IPS DF 19.7 (cell line): ENCODE measurements around the gene TMIGD1.

Source experiments
- DNase-seq: peaks from one replicate; pipeline ENCODE4 v3.0.0-alpha.2; 2013; ENCODE audit warnings: low read depth, low spot score

The TMIGD1 gene, protein sequence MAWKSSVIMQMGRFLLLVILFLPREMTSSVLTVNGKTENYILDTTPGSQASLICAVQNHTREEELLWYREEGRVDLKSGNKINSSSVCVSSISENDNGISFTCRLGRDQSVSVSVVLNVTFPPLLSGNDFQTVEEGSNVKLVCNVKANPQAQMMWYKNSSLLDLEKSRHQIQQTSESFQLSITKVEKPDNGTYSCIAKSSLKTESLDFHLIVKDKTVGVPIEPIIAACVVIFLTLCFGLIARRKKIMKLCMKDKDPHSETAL

GRCh38 chr17:30333503-30334360 lies at the start of gene TMIGD1:
Gene TMIGD1, minus strand, starts transcription at chr17:30334057. Its CDS starts 1,924 bp downstream, at chr17:30332133.
- DNase-seq = no peak

DNA sequence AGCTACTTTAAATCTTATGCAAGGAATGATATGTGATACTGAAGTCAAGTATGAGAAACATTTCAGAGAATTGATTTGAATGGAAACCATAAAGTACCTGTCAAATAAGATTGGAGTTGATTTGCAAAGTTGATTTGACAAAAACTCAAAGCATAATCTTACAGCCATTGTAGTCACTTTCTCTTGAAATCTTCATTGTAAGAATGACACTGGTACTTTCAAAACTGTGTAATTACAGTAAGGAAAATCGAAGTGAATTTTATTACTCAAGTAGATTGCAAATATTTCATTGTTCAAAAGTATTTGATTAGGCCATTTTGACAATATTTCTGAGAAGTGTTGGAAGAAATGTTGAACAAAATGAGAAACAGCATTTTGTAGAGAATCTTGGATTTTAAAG lies 48.5 kb upstream of the TMIGD1 start:
- no peak for DNase-seq

GRCh38 chr17:30381340-30381659 lies 47.4 kb upstream of the TMIGD1 start:
- DNase-seq = no peak

DNA sequence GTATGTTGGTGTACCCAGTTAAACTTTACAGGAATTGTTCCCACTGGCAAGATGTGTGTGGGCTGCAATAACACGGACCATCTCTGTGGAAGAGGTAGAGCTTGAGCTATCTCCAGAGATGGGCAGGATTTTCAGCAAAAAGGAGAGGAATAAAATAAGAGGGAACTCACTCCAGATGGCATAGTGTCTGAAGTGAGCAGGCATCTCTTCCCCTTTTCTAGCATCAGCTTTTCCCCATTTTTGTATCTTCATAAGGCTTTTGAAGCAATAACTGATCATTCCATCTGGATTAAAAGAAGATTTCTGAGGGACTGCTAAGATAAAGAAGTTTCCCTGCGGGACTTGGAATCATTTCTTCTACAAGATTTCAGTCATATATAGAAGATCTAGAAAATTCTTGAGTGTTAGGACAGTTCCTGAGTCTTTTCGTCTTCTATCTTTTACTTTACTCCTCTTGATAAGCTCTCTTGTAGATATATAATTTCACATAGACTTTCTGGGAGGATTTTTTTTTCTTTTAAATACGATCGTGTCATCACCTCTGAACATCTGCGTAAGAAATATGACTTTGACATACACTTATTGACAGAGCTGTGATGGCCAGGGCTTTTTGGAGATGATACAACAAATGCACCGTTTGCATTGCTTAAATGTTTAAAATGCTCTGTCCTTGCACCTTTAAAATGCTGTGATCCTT lies 46.9 kb upstream of the TMIGD1 start:
- no peak for DNase-seq

DNA sequence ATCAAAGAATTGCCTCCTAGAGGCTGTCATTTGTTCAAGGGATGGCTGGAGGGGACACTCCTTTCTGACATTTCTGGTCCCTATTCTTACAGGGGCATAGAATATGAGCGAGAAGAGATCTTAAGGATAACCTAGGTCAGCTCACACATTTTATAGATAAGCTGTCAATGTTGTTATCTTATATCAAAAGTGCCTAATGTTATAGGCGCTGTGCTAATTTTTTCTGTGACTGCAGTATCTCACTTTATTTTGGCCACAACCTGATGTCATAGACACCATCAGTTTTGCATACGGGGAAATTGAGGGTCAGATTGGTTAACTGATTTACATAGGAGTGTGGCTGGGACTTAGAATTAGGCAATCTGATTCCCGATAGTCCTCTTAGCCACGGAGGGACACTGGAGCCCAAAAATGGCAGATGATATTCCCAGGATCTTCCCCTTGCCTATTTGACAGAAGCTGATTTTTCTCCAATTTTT lies 46.1 kb upstream of the TMIGD1 start:
- no peak for DNase-seq

GRCh38 chr17:30379303-30379902 lies 45.5 kb upstream of the TMIGD1 start:
- no peak for DNase-seq

DNA sequence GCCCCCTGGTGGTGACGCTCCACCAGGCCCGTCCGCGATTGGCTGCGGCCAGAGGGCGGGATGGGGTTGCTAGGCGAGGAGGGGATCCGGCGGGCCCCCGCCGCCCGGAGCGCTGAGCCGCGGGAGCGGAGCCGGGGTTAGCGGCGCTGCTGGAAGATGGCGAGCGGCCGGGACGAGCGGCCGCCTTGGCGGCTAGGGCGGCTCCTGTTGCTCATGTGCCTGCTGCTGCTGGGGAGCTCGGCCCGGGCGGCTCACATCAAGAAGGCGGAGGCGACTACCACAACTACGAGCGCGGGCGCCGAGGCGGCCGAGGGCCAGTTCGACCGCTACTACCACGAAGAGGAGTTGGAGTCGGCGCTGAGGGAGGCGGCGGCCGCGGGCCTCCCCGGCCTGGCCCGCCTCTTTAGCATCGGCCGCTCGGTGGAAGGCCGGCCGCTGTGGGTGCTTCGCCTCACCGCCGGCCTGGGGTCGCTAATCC lies 45.0 kb upstream of the TMIGD1 start, which contains the start of gene CPD:
Gene CPD, plus strand, starts transcription at position 103 of the 478 bp plus-strand sequence. Its CDS starts 54 bp downstream, at position 157.
- no peak for DNase-seq

DNA sequence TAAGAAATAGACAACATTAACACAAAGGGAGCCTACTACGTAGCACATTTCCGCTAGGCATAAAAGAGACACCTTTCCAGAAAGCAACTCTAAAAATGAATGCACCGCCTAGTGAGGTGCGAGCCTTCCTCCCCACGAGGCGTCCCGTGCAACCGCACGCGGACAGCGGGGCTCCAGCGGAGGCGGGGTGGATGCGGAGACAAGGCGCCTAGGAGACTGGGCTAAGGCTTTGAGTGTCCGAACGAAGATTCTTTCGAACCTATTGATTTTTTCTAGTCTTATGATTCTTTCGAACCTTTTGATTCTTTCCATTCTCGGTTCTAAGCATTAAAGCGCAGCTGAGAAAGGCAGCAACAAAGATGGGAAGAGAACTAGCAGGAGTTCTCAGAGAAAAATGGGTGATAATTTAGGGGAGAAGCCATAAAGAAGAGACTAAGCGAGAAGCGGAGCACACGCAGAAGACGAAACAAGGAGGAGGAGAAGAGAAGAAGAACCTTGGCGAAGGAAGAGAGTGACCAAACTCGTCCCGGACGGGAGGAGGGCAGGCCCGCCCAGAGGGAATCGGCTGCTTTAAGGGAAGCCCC lies 44.5 kb upstream of the TMIGD1 start:
- DNase-seq = peak; percentile 57

GRCh38 chr17:30377574-30378240 lies 43.9 kb upstream of the TMIGD1 start:
- DNase-seq = no peak

DNA sequence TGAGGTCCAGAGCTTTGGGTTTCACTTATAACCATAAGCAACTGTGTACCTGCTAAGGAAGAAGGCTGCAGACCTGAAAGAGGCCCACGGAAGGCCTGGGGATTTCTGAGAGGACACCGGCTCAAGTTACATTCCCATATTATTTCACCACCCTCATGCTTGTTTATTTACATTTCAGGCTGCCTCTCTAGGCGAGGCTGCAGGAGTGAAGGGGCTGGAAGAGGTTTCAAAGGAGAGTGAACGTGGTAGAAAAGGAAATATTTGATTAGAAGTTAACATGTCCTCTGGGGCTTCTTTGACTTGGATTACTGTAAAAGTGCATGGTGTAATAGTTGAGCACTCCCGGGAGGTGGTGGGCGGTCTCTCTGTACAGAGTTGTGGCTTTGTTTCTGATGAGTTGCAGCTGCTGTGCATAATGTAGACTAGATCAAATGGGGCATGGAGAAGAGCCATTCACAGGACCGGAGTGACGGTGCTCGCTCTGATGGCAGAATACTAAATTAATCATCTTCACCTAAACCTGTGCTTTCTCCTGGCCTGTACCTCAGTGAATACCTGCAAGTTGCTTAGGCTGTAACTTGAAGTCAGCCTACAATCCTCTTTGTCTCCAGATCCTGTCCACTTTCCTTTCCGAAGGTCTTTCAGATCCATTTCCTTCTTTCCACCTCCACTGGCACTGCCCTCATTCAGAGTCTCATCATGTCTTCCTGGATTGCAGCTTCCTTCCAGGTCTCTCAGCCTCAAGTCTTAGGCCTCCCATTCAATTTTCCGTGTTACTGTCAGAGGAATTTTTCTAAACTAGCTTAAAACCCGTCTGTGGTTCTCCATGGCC lies 43.0 kb upstream of the TMIGD1 start:
- no peak for DNase-seq

DNA sequence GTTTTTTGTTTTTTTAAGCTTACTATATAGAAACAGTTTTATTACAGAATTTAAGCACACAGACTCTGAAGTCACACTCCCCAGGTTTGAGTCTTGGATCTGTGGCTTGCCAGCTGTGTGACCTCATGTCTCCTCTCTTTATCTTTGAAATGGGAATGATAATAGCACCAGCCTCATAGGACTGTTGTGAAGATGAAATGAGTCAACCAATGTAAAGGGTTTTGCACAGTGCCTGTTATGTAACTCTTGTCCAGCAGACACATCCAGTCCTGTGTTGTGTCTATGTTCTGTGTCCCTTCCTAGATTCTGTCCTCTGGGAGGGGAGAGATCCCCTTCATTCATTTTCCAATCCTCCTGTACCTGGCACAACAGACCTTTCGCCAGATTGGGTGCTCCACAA lies 41.8 kb upstream of the TMIGD1 start:
- DNase-seq = no peak

DNA sequence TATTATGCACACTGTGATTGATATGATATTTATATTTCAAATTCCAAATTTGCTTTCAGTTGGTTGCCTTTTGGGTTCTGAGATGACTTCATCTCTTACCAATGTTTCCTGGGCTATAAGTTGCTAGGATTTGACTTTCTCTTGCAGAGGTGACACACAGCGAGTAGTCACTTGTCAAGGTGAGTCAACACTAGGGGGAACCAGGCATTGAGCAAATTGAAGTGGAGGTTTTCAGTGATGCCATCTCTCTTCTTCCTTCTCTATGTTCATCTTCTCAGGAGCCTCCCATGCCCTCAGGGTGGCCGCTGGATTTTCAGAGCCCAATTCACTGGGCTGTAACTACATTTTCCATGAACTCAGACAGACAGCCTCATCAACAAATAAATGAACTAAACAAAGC lies 38.9 kb upstream of the TMIGD1 start:
- no peak for DNase-seq

GRCh38 chr17:30369995-30370394 lies 36.1 kb upstream of the TMIGD1 start:
- no peak for DNase-seq

DNA sequence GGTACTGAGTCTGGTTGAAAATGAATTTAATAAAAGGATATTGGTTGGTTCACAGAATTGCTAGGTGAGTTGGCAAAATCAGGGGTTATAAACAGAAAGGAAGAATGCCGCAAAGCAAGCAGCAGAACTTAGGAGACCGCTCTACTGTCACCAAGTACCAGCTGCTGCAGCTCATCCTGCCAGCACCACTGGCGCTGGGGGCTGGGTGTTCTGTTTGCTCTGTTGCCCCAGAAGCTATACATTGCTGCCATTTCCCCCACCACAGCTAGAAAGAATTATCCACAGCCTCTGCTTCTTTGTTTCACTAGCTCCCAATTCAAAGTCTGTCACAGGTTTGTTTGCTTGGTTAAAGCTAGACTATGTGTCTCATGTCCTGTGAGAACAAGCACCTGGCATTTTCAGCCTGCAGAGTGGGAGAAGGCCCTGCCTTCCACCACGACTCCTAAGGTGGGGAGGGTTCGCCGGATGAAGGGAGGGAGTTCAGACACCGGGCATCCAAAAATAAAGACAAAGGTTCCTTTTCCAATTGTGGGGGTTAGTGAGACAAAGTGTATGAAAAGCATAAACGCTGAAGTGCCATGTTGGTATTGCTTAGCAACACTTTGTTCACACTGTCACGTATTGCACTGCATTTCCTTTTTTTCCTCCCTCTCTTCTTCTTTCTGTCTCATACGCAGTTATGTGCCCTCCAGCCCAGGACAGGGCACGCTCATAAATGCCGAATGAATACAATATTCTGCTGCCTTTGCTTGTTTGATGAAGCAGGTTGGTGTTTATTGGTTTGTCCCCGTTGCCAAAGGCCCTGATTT lies 35.3 kb upstream of the TMIGD1 start:
- DNase-seq = no peak

DNA sequence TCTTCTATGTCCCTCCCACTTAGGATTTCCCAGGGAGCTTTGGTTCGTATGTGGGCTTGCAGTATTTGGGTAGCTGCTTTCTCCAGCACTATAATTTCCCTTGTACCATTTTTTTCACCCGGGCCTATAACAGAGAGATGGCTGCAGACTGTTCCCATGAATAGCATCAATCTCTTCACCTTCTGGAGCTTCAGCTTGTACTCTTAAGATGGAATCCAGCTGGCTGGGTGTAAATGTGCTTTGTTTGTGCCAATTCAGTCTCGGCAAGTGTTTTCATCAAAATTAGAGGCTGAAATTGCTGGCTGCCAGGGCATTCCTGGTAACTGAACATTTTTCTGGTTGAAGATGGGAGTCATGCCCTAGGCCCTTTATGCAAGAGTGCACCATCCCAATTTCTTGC lies 32.7 kb upstream of the TMIGD1 start:
- no peak for DNase-seq

DNA sequence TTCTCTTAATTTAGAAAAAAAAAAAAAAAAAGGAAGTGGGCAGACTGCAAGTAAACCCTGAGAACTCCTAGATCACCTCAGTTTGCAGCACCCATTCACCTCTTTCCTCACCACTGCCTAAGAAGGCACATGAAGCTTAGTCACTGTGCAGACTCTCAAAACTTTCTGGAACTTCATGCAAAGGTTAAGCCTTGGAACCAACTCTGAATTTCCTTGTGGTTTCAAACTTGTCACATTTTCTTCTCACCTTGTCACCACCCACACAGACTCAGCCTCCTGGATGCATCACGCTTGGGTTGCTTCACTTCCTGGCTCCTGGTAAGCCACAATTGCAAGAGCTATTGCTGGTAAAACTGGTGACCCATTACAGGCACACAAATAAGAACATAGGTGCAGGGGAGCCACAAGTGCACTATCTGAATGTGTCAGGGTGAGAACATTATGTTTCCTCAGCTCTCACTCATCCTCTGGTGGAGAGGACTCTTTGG lies 29.9 kb upstream of the TMIGD1 start:
- DNase-seq = no peak

DNA sequence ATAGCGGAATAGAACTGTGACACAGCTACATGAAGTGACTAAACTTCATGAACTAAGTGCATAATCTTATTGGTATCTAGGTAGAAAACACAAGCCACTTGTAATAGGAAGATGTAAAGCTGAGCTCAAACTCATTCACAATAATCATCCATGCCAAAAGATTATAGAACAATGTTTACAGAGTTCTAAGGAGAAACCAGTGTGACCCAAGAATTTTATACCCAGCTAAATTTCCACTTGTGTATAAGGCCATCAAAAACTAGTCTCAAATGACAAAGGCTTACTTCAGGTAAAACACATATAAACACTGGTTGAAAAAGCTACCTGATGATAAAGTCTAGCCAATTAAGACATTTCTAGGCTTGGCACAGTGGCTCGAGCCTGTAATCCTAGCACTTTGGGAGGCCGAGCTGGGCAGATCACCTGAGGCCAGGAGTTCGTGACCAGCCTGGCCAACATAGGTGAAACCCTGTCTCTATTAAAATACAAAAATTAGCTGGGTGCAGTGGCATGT lies 28.0 kb upstream of the TMIGD1 start:
- no peak for DNase-seq

DNA sequence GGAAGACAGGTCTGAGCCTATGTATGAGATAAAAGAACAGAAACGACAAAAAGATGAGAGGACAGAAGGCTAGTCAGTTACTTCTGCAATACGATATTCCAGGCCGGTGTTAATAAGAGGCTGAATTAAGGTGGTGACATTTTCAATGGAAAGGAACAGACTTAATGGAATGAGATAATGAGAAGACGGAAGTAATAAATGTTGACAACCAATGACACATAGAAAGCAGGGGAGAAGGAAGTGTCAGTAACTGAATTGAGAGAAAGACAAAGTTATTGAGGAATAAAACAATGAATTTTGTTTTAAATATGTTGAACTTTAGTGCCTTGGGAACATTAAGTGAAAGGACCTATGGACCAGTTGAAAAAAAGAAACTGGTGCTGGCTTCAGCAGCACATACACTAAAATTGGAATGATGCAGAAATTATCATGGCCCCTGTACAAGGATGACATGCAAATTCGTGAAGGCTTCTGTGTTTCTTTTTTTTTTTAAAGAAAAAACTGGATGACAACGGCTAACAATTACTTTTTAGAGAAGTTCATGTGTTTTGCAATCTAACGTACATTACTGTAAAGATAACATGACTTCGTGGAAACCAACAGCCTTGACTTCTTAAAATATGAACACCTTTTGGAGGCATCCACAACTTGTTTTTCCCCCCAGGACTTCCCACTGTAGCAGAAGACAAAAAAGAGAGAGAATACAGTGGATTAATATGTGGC lies 26.4 kb upstream of the TMIGD1 start:
- no peak for DNase-seq
